SK-N-SH (cell line): Measurements from ENCODE around the gene GPATCH4.

ENCODE experiments used
- GABPA ChIP-seq: IDR thresholded peaks from 2 replicates; pipeline ENCODE4 v1.4.0; 2012; ENCODE audit warnings: low read depth, mild to moderate bottlenecking
- NFIC ChIP-seq: IDR thresholded peaks from 2 replicates; pipeline ENCODE4 v1.4.0; 2012; ENCODE audit warnings: borderline replicate concordance
- RAD21 ChIP-seq: IDR thresholded peaks from 2 replicates; pipeline ENCODE4 v1.6.1; 2012; ENCODE audit warnings: mild to moderate bottlenecking, low read length
- TF ChIP-seq, protein P1 (sequence below): fragments of 200-600 bp; sonication (generic); IDR thresholded peaks from 2 replicates; pipeline ENCODE4 v1.6.1; 2017; ENCODE audit warnings: antibody characterized with exemption, mild to moderate bottlenecking, moderate library complexity
- TF ChIP-seq, protein P2 (sequence below): IDR thresholded peaks from 2 replicates; pipeline ENCODE4 v1.4.0; 2012; ENCODE audit warnings: low read depth, borderline replicate concordance
- TF ChIP-seq, protein P3 (sequence below): IDR thresholded peaks from 2 replicates; pipeline ENCODE4 v1.6.1; 2012; ENCODE audit warnings: mild to moderate bottlenecking, low read depth, low read length, moderate library complexity
- TF ChIP-seq, protein P4 (sequence below): IDR thresholded peaks from 2 replicates; pipeline ENCODE4; 2012

DNA sequence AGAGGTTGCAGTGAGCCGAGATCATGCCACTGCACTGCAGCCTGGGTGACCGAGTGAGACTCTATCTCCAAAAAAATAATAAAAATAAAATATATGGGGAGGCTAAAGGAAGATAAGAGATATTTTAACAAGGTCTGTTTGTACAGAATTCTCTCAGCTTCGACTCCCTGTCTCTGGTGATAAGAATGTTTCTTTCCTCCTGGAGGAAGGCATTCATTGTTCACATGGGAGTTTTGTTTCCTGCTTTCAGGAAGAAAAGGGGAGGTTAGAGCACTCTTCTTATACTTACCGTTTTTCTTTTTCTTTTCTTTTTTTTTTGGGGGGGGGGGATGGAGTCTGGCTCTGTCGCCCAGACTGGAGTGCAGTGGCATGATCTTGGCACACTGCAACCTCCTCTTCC, 11.7 kb downstream of the GPATCH4 start:
- TF ChIP-seq, protein P1, sequence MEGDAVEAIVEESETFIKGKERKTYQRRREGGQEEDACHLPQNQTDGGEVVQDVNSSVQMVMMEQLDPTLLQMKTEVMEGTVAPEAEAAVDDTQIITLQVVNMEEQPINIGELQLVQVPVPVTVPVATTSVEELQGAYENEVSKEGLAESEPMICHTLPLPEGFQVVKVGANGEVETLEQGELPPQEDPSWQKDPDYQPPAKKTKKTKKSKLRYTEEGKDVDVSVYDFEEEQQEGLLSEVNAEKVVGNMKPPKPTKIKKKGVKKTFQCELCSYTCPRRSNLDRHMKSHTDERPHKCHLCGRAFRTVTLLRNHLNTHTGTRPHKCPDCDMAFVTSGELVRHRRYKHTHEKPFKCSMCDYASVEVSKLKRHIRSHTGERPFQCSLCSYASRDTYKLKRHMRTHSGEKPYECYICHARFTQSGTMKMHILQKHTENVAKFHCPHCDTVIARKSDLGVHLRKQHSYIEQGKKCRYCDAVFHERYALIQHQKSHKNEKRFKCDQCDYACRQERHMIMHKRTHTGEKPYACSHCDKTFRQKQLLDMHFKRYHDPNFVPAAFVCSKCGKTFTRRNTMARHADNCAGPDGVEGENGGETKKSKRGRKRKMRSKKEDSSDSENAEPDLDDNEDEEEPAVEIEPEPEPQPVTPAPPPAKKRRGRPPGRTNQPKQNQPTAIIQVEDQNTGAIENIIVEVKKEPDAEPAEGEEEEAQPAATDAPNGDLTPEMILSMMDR = no peak
- TF ChIP-seq, protein P2, sequence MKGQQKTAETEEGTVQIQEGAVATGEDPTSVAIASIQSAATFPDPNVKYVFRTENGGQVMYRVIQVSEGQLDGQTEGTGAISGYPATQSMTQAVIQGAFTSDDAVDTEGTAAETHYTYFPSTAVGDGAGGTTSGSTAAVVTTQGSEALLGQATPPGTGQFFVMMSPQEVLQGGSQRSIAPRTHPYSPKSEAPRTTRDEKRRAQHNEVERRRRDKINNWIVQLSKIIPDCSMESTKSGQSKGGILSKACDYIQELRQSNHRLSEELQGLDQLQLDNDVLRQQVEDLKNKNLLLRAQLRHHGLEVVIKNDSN = no peak
- TF ChIP-seq NFIC (no peak), RAD21 (no peak), GABPA (no peak)
- TF ChIP-seq, protein P3, sequence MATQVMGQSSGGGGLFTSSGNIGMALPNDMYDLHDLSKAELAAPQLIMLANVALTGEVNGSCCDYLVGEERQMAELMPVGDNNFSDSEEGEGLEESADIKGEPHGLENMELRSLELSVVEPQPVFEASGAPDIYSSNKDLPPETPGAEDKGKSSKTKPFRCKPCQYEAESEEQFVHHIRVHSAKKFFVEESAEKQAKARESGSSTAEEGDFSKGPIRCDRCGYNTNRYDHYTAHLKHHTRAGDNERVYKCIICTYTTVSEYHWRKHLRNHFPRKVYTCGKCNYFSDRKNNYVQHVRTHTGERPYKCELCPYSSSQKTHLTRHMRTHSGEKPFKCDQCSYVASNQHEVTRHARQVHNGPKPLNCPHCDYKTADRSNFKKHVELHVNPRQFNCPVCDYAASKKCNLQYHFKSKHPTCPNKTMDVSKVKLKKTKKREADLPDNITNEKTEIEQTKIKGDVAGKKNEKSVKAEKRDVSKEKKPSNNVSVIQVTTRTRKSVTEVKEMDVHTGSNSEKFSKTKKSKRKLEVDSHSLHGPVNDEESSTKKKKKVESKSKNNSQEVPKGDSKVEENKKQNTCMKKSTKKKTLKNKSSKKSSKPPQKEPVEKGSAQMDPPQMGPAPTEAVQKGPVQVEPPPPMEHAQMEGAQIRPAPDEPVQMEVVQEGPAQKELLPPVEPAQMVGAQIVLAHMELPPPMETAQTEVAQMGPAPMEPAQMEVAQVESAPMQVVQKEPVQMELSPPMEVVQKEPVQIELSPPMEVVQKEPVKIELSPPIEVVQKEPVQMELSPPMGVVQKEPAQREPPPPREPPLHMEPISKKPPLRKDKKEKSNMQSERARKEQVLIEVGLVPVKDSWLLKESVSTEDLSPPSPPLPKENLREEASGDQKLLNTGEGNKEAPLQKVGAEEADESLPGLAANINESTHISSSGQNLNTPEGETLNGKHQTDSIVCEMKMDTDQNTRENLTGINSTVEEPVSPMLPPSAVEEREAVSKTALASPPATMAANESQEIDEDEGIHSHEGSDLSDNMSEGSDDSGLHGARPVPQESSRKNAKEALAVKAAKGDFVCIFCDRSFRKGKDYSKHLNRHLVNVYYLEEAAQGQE = no peak
- TF ChIP-seq, protein P4, sequence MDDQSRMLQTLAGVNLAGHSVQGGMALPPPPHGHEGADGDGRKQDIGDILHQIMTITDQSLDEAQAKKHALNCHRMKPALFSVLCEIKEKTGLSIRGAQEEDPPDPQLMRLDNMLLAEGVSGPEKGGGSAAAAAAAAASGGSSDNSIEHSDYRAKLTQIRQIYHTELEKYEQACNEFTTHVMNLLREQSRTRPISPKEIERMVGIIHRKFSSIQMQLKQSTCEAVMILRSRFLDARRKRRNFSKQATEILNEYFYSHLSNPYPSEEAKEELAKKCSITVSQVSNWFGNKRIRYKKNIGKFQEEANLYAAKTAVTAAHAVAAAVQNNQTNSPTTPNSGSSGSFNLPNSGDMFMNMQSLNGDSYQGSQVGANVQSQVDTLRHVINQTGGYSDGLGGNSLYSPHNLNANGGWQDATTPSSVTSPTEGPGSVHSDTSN = no peak
